Thoracic aorta (tissue), 2 donors: Measurements from ENCODE around the gene NANS. TPM values are rescaled to one million over a fixed set of nuclear protein-coding genes. Genes with fewer than 3 reads are reported as not detected.

Experiments used
- ATAC-seq: fragments of 150-250 bp; one replicate; pipeline ENCODE4 v1.8.0; 2017; ENCODE audit warnings: low read depth; ENCODE audit not compliant: insufficient number of reproducible peaks, low FRiP score
- DNase-seq: peaks from one replicate; pipeline ENCODE4 v3.0.0-alpha.2; 2020; ENCODE audit warnings: low spot score
- H3K27ac ChIP-seq, 2 donors: fragments of 200-600 bp; sonication (generic); 1 replicate in 1 of 2; 2 replicates in 1 of 2; pipeline ENCODE4 v1.5.1; 2016; ENCODE audit warnings: mild to moderate bottlenecking in 2 of 2, moderate library complexity in 2 of 2
- H3K27me3 ChIP-seq: fragments of 200-600 bp; sonication (generic); replicated peaks from 2 replicates; pipeline ENCODE4 v1.6.0; 2016; ENCODE audit warnings: mild to moderate bottlenecking; ENCODE audit not compliant: insufficient read depth
- H3K36me3 ChIP-seq: fragments of 200-600 bp; sonication (generic); one replicate; pipeline ENCODE4 v1.5.1; 2016
- H3K4me1 ChIP-seq, 2 donors: fragments of 200-600 bp; sonication (generic); 1 replicate in 1 of 2; 2 replicates in 1 of 2; pipeline versions ENCODE4 v1.5.1 to v1.6.0; 2016; ENCODE audit warnings: low read depth in 2 of 2, mild to moderate bottlenecking in 1 of 2; ENCODE audit not compliant: control insufficient read depth in 1 of 2
- H3K4me3 ChIP-seq: fragments of 200-600 bp; sonication (generic); 2 replicates; pipeline ENCODE4 v1.5.1; 2016; ENCODE audit warnings: mild to moderate bottlenecking
- H3K9me3 ChIP-seq: fragments of 200-600 bp; sonication (generic); 2 replicates; pipeline ENCODE4 v1.5.1; 2016
- total RNA-seq, 2 donors: library from RNA; depleted of rRNA; stranded (reverse); fragments of >200 nt; gene quantifications; one replicate each; pipeline versions ENCODE4 v1.1.0 to v1.2.3, GENCODE V29; 2016
- TF ChIP-seq, protein P1 (sequence below): fragments of 200-600 bp; sonication (generic); IDR thresholded peaks from one replicate; pipeline ENCODE4 v1.5.1; 2019; ENCODE audit warnings: antibody characterized with exemption

NANS gene
- total RNA-seq, 2 donors from 2014 or later = 60.9 to 73.1 TPM

DNA sequence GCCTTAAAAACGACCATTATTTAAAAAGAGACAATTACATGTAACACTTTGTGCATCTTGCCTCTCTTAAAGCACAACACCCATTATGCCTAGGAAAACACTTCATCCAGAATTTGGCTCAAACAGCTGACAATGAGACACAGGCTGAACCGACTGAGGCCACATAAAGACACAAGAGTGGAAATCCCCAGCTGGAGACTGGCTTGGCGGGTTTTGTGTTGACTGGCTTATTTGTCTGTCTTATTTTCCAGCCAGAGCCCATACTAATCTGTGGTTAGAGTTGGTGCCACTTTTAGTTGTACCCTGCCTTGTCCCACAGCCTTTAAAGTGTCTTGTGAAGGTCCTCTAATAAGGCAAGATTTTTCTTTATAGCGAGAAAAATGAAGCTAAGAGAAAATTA, 41.3 kb downstream of the NANS start:
- TF ChIP-seq, protein P1, sequence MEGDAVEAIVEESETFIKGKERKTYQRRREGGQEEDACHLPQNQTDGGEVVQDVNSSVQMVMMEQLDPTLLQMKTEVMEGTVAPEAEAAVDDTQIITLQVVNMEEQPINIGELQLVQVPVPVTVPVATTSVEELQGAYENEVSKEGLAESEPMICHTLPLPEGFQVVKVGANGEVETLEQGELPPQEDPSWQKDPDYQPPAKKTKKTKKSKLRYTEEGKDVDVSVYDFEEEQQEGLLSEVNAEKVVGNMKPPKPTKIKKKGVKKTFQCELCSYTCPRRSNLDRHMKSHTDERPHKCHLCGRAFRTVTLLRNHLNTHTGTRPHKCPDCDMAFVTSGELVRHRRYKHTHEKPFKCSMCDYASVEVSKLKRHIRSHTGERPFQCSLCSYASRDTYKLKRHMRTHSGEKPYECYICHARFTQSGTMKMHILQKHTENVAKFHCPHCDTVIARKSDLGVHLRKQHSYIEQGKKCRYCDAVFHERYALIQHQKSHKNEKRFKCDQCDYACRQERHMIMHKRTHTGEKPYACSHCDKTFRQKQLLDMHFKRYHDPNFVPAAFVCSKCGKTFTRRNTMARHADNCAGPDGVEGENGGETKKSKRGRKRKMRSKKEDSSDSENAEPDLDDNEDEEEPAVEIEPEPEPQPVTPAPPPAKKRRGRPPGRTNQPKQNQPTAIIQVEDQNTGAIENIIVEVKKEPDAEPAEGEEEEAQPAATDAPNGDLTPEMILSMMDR = no peak
- ATAC-seq = no peak
- no peak overlapping the region for H3K4me3 ChIP-seq
- no peak for DNase-seq
- no peaks in the 10 kb centered on the region for H3K27me3 ChIP-seq
- no peaks in the 10 kb centered on the region for H3K4me1 ChIP-seq
- H3K9me3 ChIP-seq = no peaks in the 10 kb centered on the region
- H3K27ac ChIP-seq = no peak overlapping the region
- H3K36me3 ChIP-seq = no peaks in the 10 kb centered on the region

DNA sequence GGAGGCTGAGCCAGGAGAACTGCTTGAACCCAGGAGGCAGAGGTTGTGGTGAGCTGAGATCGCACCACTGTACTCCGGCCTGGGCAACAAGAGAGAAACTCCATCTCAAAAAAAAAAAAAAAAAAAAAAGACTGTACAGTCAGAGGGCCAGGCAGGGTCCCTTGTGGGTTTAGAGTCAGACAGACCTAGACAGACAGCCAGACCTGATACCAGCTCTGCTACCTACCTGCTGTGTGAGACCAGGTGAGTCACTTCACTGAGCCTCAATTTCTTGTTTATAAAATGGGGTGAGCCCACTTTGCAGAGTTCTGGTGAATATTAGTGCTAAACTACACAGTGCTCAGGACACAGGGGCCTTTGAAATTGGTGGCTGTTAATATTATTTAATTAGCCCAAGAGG, 42.8 kb downstream of the NANS start:
- DNase-seq = no peak
- Histone ChIP-seq H3K27me3 (no peaks in the 10 kb centered on the region), H3K9me3 (no peaks in the 10 kb centered on the region), H3K4me3 (no peak overlapping the region), H3K27ac (no peak overlapping the region), H3K36me3 (no peaks in the 10 kb centered on the region), H3K4me1 (no peaks in the 10 kb centered on the region)
- ATAC-seq = no peak
- TF ChIP-seq, protein P1 = no peak

DNA sequence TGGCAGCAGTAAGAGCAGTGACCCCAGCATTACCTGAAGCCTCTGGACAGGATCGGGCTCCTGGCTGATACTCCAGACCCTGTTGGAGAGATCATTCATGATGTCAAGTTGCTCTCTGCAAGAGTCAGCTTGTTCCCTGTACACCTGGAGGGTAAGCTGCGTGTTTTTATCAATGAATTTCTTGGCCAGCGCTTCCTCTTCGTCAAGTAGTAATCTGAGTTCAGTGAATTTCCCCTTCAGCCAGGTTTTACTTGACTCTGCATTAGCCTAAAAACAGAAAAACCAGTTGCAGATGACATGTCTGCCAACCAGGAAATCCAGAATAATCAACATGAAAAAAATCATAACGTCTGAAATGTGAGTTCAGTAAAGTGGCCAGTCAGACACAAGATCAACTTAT, 43.4 kb downstream of the NANS start:
- H3K4me1 ChIP-seq = no peaks in the 10 kb centered on the region
- TF ChIP-seq, protein P1 = no peak
- DNase-seq (no peak), ATAC-seq (no peak)
- H3K27me3 ChIP-seq = no peaks in the 10 kb centered on the region
- no peaks in the 10 kb centered on the region for H3K36me3 ChIP-seq
- H3K9me3 ChIP-seq = no peaks in the 10 kb centered on the region
- no peak overlapping the region for H3K4me3 ChIP-seq
- H3K27ac ChIP-seq = no peak overlapping the region

DNA sequence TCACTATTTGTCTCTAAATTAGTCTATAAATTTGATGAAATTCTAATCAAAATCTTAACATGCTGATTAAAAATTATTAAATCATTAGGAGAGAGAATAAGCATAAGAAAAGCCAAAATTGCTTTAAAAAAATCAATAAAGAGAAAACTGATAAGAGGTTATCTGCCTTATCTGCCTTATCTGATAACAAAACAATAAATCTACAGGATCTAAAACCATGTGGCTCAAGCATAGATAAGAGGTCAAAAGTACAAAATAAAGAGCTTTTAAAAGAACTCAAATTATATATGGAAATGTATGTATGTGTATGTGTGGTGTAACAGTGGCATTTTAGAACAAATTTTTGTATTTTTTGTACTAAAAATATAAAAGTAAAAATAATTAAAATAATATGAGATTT, 43.9 kb downstream of the NANS start:
- no peaks in the 10 kb centered on the region for H3K9me3 ChIP-seq
- H3K36me3 ChIP-seq = no peaks in the 10 kb centered on the region
- H3K4me3 ChIP-seq = no peak overlapping the region
- H3K27ac ChIP-seq = no peak overlapping the region
- TF ChIP-seq, protein P1 = no peak
- no peaks in the 10 kb centered on the region for H3K27me3 ChIP-seq
- DNase-seq = no peak
- no peak for ATAC-seq
- no peaks in the 10 kb centered on the region for H3K4me1 ChIP-seq

DNA sequence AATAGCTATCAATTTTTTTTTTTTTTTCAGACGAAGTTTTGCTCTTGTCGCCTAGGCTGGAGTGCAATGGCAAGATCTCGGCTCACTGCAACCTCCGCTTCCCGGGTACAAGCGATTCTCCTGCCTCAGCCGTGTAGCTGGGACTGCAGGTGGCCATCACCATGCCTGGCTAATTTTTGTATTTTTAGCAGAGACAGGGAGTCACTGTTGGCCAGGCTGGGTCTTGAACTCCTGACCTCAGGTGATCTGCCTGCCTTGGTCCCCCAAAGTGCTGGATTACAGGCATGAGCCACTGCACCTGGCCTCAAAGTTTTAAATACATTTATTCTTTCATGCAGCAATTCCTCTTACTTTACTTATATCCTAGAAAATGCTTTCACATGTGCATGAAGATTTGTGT, 44.9 kb downstream of the NANS start:
- no peaks in the 10 kb centered on the region for H3K9me3 ChIP-seq
- no peaks in the 10 kb centered on the region for H3K4me1 ChIP-seq
- no peaks in the 10 kb centered on the region for H3K27me3 ChIP-seq
- no peak overlapping the region for H3K4me3 ChIP-seq
- ATAC-seq (no peak), DNase-seq (no peak)
- H3K27ac ChIP-seq = no peak overlapping the region
- no peaks in the 10 kb centered on the region for H3K36me3 ChIP-seq
- TF ChIP-seq, protein P1 = no peak
